Right ventricle myocardium inferior (tissue), 1 donor: Measurements from ENCODE around the gene SPINK4. TPM values are rescaled to one million over a fixed set of nuclear protein-coding genes. Genes with fewer than 3 reads are reported as not detected.

ENCODE experiments used
- ATAC-seq: fragments of 200-7000 bp; cut with Tn5 transposase; one replicate; pipeline ENCODE4 v1.9.1; 2020; ENCODE audit warnings: mild to moderate bottlenecking, moderate library complexity
- DNase-seq: peaks from one replicate; pipeline ENCODE4 v3.0.0; 2021; ENCODE audit errors: missing footprints
- intact Hi-C: fragments of 100-400 bp; cut with DNase I; formaldehyde crosslinking; loops from one replicate; pipeline ENCODE4 v1.11.0; 2022
- long read RNA-seq: library from polyadenylated mRNA; unstranded; transcript quantifications from one replicate; pipeline ENCODE4 v2.0.0, GENCODE V29; 2021
- total RNA-seq: library from RNA; stranded (reverse); fragmentation: NEBNext Ultra II Directional; extraction: Animal tissue kit (Norgen Biotek cat#: 25700); gene quantifications from one replicate; pipeline ENCODE4 v1.2.1, GENCODE V29; 2021
- donor health status: DM: no; HTN: yes; CAD: no; lungs with severe emphysema.

The SPINK4 gene, protein sequence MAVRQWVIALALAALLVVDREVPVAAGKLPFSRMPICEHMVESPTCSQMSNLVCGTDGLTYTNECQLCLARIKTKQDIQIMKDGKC
- total RNA-seq: not detected
- long read RNA-seq: 0 reads

DNA sequence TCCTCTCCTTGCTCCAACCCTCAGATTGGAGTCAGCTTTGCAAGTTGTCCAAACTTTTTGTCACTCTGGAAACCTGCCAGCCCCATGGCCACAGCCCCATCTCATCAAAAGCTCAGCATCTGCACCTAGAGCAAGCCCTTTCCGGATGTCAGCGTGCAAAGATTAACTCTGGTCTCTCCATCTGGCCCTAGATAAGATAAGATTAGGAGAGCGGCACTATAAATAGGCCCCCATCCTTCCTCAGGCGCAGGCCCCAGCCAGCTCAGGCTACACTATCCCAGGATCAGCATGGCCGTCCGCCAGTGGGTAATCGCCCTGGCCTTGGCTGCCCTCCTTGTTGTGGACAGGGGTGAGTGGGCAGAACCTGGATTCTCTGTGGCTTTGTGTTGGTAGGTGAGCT is at the start of gene SPINK4:
Gene SPINK4 (plus strand): TSS at position 247 of the 400 bp plus-strand sequence. CDS start 42 bp downstream, at position 289.
- peak; percentile 61 for ATAC-seq
- intact Hi-C loops: no loop called here
- no peak for DNase-seq

DNA sequence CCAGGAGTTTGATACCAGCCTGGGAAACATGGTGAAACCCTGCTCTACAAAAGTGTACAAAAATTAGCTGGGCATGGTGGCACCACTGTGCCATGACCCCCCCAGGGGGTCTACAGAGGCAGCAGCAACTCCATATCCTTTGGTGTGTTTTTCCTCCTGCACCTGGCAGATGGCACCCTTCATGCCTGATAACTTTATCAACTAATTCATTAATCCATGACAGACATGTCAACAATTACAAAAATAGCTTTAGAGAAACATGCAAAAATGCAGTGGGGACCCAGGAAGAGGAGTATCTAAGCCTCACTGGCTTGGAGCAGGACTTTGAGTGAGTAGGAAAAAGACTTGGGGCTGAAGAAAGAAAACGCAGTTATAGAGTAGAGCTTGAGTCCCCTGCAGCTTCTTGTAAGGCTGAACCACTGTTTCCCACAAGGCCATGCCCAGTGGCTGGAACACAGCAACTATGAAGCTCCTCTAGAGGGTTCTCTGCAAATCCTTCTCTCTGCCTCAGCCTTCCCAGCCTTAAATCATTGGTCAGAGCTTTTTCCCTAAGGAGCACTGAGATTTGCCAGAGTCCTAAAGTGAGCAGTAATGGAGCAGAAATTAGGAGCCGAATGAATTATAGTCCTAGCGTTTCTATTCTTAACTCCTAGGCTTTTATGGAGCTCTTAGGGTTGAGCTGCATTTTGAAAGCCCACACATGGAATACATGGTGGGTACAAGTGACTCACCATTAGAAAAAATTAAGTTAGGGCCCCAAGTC is 47.3 kb upstream of the SPINK4 start:
- ATAC-seq (no peak), DNase-seq (no peak)

DNA sequence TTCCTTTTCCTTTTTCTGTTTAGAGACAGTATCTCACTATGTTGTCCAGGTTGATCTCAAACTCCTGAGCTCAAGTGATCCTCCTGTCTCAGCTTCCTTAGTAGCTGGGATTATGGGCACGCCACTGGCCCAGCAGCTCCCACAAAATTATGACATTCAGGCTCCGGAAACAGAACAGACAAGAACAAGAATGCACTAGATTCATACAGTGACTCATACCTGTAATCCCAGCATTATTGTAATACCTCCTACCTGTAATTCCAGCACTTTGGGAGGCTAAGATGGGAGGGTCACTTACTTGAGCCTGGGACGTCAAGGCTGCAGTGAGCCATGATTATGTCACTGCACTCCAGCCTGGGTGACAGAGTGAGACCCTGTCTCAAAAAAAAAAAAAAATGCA is 46.1 kb upstream of the SPINK4 start:
- no peak for ATAC-seq
- DNase-seq: no peak
- intact Hi-C loops: no loop called here

More for the DNA sequence above, 47.3 kb upstream of the SPINK4 start:
- intact Hi-C loops: no loop called here

DNA sequence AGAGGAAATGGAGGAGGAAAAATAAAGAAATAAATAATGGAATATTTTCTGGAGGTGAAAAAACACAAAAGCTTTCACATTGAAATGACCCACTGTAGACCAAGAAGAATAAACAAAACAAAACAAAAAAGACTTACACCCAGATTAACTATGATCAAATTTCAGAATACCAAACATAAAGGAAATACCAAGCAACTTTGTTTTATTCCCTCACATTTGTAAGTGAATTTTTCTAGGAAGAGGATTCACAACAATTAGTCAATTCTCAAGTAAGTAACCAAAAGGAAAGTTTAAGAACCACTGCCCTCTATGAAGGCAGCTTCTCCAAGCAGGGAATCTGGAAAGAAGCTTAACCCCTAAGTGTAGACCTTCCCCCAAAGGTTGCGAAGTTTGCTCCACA is 43.2 kb upstream of the SPINK4 start:
- intact Hi-C loops: no loop called here
- ATAC-seq (no peak), DNase-seq (no peak)

DNA sequence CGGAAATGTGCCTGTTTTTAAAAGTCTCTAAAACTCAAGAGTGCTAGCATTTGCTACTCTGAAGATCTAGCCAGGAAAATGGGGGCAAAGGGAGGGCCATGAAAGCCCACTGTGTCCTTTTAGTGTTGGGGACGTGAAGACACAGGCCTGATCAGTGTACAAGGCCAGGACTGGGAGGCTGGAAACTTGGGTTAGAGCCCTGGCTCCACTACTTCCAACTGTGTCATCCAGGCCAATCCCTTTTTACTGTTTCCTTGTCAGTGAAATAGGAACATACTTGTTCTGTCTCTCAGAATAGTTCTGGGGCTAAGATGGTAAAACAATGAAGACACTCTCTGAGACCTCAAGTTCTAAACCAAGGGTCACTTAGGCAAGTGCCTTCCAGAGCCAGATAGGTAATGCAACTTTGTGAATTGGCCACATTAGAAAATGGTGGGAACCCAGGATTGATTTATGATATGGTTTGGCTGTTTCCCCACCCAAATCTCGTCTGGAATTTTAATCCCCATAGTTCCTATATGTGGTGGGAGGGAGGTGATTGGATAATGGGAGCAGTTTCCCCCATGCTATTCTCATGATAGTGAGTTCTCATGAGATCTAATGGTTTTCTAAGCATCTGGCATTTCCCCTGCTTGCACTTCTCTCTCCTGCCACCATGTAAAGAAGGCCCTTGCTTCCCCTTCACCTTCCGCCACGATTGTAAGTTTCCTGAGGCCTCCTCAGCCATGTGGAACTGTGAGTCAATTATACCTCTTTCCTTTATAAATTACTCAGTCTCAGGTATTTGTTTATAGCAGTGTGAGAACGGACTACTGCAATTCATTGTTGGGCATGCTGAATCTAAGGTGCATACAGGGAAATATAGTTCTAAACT is 42.5 kb upstream of the SPINK4 start:
- peak; percentile 90 for ATAC-seq
- no peak for DNase-seq
- intact Hi-C loops: no loop called here

DNA sequence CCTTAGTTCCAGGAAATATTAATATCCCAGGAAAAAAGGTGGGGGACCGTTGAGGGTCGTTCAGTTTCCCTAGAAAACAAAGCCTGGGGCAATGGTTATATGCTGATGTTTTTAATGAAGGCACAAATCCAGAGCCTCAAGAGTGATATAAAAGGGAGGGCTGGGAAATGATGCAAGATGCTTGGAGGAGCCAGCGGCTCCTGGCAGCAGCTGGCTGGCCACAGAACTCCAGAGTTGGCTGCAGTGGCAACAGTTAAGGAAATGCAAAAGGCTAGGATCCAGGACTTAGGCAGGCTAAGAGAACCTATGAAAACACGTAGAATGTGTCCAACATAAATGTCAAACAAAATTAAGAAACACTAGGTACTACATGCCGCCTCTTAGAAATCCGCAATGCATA is 41.8 kb upstream of the SPINK4 start:
- ATAC-seq: peak; percentile 81
- DNase-seq: peak; percentile 72
- intact Hi-C loops: no loop called here

DNA sequence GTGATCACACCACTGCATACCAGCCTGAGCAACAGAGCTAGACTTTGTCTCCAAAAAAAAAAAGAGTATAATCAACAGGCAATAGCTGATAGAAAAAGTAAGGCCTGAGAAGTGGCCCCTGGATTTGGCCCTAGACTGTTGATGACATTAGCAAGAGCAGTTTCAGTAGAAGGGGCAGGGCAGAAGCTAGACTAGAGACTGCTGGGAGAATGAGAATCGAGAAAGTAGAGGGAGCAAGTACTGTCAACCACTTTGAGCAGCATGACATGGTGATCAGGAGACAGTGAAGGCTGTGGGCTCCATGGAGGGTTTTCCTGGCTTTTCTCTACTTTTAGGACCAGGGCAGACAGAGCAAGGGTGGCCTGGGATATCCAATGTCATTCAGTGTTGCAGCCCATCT is 37.9 kb upstream of the SPINK4 start:
- no peak for DNase-seq
- intact Hi-C loops: no loop called here

DNA sequence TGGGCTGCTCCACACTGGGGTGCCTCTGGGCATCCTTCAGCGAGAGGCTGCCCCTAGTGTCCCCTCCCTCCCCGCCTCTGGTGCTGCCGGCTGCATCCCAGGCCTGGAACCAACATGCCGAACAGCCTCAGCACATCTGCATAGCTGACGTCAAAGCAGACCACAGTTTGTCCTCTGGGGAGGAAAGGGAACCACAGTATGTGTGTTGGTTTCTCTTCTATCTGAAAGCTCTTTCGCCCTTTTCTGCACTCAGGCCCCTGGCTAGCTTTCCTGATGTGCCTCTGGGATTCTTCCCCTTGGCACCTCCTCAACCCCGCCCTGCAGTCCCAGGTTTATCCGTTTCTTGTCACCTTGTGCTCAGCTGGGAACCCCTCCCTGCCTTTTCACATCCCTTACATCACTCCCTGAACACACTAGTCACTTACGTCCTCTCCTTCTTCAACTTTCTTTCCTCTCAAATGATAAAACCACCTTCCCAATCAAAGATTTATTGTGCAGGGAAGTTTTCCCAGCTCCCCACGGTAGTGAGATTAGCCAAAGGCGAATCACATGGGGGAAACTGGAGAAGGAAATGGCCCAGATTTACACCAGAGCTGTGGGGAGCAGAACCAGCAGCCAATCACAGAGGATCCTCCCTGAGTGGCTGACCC is 37.3 kb upstream of the SPINK4 start:
- intact Hi-C loops: no loop called here
- ATAC-seq: peak; percentile 87
- peak; percentile 81 for DNase-seq

More for the DNA sequence above, 37.9 kb upstream of the SPINK4 start:
- ATAC-seq: peak; percentile 1

DNA sequence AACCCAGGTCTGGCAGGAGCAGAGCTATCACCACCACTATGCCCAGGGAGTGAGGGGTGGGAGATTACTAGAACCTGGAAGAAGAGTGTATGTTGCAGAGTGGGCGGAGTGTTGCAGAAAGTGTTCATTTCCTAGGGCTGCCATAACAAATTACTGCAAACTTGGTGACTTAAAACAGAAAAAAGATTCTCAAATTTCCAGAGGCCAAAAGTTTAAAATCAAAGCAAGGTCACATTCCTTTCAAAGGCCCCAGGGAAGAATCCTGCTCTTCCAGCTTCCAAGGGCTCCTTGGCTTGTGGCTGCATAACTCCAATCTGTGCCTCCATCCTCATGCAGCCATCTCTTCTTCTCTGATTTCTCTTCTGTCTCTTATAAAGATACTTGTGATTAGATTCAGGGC is 30.6 kb upstream of the SPINK4 start:
- no peak for DNase-seq
- no peak for ATAC-seq
- intact Hi-C loops: no loop called here

DNA sequence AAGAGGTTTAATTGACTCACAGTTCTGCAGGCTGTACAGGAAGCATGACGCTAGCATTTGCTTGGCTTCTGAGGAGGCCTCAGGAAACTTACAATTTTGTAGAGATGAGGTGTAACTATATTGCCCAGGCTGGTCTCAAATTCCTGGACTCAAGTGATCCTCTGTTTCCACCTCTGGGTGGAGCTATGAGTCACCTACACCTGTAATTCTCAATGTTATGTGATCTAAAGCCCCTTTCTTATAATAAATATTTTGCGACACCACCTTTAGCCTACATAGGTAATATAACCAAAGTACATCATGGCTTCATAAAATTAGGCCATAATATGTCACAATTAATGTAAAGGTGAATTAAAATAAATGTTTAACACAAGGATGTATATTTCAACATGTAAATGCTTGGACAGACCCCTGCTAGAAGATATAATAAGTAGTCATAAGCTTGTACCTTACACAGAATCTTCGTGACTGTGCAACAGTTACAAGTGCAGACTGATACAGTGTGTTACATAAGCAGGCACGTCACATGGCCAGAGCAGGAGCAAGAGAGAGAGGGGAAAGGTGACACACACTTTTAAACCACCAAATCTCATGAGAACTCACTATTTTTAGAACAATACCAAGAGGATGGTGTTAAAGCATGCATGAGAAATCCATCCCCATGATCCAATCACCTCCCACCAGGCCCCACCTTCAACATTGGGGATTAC is 29.8 kb upstream of the SPINK4 start:
- ATAC-seq: no peak
- DNase-seq: no peak

DNA sequence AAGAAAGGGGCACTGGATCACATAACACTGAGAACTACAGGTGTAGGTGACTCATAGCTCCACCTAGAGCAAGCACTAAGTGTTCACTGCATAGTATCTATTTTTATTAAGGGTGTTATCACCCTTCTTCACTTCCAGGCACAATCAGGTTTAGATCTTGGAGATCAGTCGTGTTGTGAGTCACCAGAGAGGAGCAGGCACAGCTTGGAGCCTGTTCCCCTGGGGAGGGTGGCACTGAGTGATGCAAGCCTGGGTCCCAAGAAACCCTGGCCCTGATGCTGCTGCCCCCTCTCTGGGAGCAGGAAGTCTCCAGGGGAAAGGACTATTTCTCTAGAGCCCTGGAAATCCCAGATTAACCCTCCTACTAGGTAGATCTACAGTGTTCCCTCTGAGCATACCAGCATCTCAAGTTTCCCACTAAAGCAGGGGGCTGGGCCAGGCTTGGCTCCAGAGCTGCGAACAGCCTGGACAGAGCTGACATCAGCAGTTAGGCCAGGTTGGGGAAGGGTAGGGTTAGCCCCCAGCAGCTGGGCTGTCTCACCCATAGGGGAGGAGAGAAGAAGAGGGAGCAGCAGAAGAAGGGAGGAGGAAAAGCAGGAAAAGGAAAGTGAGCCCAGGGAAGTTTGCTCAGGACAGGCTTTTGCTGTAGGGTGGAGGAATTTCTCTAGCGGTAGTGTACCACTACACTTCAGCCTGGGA is 28.1 kb upstream of the SPINK4 start:
- ATAC-seq: peak; percentile 39
- no peak for DNase-seq
- intact Hi-C loops: no loop called here

More for the DNA sequence above, 29.8 kb upstream of the SPINK4 start:
- intact Hi-C loops: no loop called here

DNA sequence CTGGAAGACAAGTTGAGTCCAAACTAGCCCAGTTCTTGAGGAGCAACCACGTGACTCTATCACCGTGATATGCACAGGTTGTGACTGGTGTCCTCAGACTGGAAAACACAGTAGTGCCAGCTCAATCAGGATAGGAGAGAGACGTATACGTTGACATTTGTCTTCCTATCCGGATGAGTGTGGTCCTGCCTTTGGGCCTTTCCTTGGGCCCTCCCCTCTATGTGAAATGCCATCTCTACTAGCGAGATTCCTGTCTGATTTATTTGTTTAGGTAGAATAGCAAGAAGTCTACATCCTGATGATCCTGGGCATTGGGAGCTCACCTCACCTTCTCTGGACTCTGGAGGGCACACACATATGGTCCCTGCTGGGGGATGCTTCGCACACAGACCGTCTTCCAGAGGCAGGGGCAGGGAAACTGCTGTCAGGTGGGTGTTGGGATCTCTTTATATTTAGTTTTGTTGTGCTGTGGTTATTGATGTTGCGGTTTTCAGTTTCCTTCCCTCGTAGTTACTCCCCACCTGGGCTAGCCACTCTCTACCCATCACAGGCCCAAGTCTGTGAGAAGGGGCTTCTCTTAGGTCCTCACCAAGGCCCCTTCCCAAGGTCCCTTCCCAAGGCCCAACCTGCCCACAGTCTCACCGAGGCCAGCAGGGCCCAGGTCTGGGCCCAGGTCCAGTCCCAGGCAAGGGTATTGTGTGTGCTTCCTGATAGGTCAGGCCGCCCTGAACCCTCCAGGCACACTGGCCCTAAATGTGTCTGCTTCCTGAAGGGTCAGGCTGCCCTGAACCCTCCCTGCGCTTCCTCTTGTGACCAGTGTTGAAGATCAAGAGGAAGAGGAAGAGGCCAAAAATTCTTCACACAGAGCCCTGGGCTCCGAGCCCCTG is 19.0 kb upstream of the SPINK4 start:
- ATAC-seq (peak; percentile 34), DNase-seq (no peak)
- intact Hi-C loops: loop anchor here (5.0 kb wide), 1 partner anchor 34 kb away; no protein-coding TSS in a partner anchor

DNA sequence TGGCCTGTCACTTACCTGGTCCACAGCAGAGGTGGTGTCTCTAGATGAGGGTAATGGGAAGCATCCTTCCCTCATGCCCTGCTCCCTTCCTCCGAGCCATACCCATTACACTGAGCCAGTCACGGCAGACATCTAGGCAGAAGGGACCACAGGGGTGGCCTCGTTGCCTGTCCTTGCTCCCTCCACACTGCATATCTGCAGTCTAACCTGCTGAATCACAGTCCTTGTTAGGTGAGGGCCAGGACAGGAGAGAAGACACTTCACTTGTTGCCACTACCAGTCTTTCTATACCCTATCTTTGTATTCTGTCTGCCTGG is 18.4 kb upstream of the SPINK4 start:
- ATAC-seq: peak; percentile 23
- no peak for DNase-seq
- intact Hi-C loops: loop anchor here (5.0 kb wide), 1 partner anchor 34 kb away; no protein-coding TSS in a partner anchor

DNA sequence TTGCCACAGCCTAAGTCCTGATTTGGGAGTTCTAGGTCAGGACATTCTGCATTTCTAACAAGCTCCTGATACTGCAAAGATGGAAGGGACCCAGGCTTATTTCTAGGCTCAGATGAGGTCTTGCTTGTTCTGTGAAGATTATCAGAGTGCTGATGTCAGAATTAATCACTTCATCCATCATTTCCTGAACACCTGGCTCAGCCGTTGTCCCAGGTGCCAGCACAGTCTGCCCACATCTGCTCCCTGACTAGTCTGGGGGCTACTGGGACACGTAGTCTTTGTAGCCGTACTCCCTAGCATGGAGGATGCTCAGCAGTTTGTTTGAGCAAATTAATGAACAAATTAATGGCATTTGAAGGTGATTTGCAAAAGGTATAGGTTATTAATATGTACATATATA is 17.9 kb upstream of the SPINK4 start:
- ATAC-seq (no peak), DNase-seq (no peak)
- intact Hi-C loops: loop anchor here (5.0 kb wide), 1 partner anchor 35 kb away; no protein-coding TSS in a partner anchor

DNA sequence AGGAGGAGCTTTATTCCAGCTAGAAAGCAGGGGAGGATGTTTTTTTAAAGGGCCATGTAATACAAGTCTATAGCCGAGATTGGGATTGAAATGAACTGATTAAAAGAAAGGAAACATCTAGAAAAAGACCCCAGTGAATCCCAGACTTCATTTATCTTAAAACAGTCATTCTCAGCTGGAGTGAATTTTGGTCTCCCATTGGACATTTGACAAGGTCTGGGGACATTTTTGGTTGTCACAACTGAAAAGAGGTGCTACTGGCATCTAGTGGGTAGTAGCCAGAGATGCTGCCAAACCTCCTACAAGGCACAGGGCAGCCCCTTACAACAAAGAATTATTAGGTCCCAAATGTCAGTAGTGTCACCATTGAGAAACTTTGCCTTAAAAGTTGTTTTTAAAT is 16.3 kb upstream of the SPINK4 start:
- intact Hi-C loops: loop anchor here (5.0 kb wide), 1 partner anchor 36 kb away; no protein-coding TSS in a partner anchor
- ATAC-seq (no peak), DNase-seq (no peak)

DNA sequence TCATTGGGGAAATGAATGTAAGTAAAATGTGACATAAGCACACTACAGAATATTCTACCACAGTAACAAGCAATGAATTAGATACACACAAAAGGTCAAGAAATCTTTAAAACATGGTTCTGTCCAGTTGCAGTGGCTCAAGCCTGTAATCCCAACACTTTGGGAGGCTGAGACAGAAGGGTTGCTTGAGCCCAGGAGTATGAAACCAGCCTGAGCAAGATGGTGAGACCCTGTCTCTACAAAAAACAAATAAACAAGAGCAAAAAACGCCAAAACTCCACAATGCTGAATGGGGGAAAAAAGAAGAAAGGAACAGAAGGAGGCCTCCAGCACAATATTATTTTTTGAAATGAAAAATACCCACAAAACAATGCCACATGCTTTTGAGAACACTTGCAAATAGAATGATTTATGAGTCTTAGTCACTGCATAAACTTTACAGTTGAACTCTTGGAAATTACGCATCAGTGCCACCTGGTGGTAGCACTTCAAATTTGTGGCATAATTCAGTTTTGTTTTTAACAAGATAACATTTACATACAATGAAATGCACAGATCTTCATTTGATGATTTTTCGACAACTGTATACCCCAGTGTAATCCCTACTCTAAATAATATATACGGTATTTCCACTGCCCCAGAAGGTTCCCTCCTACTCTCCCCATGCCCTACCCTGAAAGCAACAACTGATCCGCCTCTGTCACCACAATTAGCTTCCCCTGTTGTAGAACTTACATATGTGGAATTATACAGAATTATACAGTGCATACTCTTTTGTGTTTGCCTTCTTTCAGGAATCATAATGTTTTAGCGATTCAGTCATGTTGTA is 14.4 kb upstream of the SPINK4 start:
- no peak for ATAC-seq
- intact Hi-C loops: loop anchor here (1.0 to 5.0 kb wide), 2 partner anchors 58 to 144 kb away; partner anchors contain the start of gene B4GALT1
- DNase-seq: no peak
